GM12878 (cell line): ENCODE results near the gene CRNKL1. TPM values are rescaled to one million over a fixed set of nuclear protein-coding genes. Genes with fewer than 3 reads are reported as not detected.

Experiments used
- ATAC-seq: fragments of 200-7000 bp; cut with Tn5 transposase; 3 replicates; pipeline ENCODE4 v1.9.1; 2020; ENCODE audit warnings: mild to moderate bottlenecking, moderate library complexity
- BruUV-seq: library from RNA; stranded (reverse); fragments of 400-500 nt; replicated peaks from 2 replicates; lab custom pipeline; 2021; lab: Mats Ljungman, UMichigan
- CTCF ChIA-PET: fragments of 300-600 bp; sonication (Branson Sonifier 250); formaldehyde crosslinking; extraction: SDS; loops from one replicate; lab custom pipeline; 2021; ENCODE audit warnings: inconsistent platforms; lab: Yijun Ruan, JAX
- POLR2A ChIA-PET: fragments of 350-600 bp; formaldehyde crosslinking; extraction: SDS; loops from one replicate; lab custom pipeline; 2021; ENCODE audit warnings: inconsistent platforms; lab: Charles Lee
- RAD21 ChIA-PET: fragments of 300-600 bp; sonication (Branson Sonifier 250); formaldehyde crosslinking; loops from one replicate; lab custom pipeline; 2023; ENCODE audit warnings: antibody characterized with exemption; ENCODE audit not compliant: unreplicated experiment; lab: Charles Lee
- SMC1A ChIA-PET: fragments of 300-600 bp; sonication (Branson Sonifier 250); formaldehyde crosslinking; loops from one replicate; lab custom pipeline; 2023; ENCODE audit not compliant: unreplicated experiment, uncharacterized antibody; lab: Charles Lee
- DNase-seq: peaks from one replicate; pipeline ENCODE4 v3.0.0-alpha.2; 2011; ENCODE audit warnings: low read depth, low spot score
- FAIRE-seq: peaks from 3 replicates; lab custom pipeline; 2011; peaks lifted over from hg19 to GRCh38; lab: Jason Lieb, UNC
- H2AFZ ChIP-seq: 2 replicates; pipeline ENCODE4 v1.6.0; 2011; ENCODE audit warnings: low read depth, low read length, control low read depth; ENCODE audit not compliant: control insufficient read depth
- H3K27ac ChIP-seq: 2 replicates; pipeline ENCODE4 v1.5.1; 2011; ENCODE audit warnings: control low read depth; ENCODE audit not compliant: control insufficient read depth, insufficient read depth
- H3K27me3 ChIP-seq, 2 experiments: replicated peaks in 1 of 2; 2 replicates each; pipeline versions ENCODE4 v1.6.0 to v1.6.1; 2011; ENCODE audit warnings: low read length in 1 of 2; ENCODE audit not compliant: control insufficient read depth in 2 of 2, insufficient read depth in 2 of 2
- H3K36me3 ChIP-seq, 2 experiments: 2 replicates each; pipeline ENCODE4 v1.5.1; 2011; ENCODE audit warnings: low read length in 1 of 2; ENCODE audit not compliant: control insufficient read depth in 2 of 2, insufficient read depth in 2 of 2
- H3K4me1 ChIP-seq: 2 replicates; pipeline ENCODE4 v1.6.1; 2011; ENCODE audit warnings: mild to moderate bottlenecking, low read length, moderate library complexity, mixed read lengths; ENCODE audit not compliant: control insufficient read depth, insufficient read depth
- H3K4me2 ChIP-seq: 2 replicates; pipeline ENCODE4 v1.6.0; 2011; ENCODE audit warnings: control low read depth; ENCODE audit not compliant: control insufficient read depth, insufficient read depth
- H3K4me3 ChIP-seq: fragments of 200-600 bp; sonication (generic); 2 replicates; pipeline ENCODE4 v1.5.1; 2016
- H3K79me2 ChIP-seq: 2 replicates; pipeline ENCODE4 v1.6.0; 2011; ENCODE audit warnings: low read length; ENCODE audit not compliant: control insufficient read depth, insufficient read depth
- H3K9ac ChIP-seq: 2 replicates; pipeline ENCODE4 v1.8.0; 2011; ENCODE audit warnings: low read length, control low read depth, mixed read lengths; ENCODE audit not compliant: control insufficient read depth, insufficient read depth
- H3K9me3 ChIP-seq: replicated peaks from 3 replicates; pipeline ENCODE4 v1.5.1; 2011; ENCODE audit warnings: mild to moderate bottlenecking, low read length; ENCODE audit not compliant: control insufficient read depth, insufficient read depth
- H4K20me1 ChIP-seq: 2 replicates; pipeline ENCODE4 v1.6.0; 2011; ENCODE audit not compliant: control insufficient read depth, insufficient read depth
- HDAC2 ChIP-seq: fragments of 200-600 bp; sonication (generic); IDR thresholded peaks from 2 replicates; pipeline ENCODE4 v1.6.1; 2017
- IRF4 ChIP-seq: IDR thresholded peaks from 2 replicates; pipeline ENCODE4 v1.6.1; 2011; ENCODE audit warnings: low read depth, low read length
- KDM1A ChIP-seq: fragments of 200-600 bp; sonication (generic); IDR thresholded peaks from 2 replicates; pipeline ENCODE4 v1.6.1; 2016; ENCODE audit warnings: borderline replicate concordance
- PAX5 ChIP-seq: IDR thresholded peaks from 2 replicates; pipeline ENCODE4 v1.6.1; 2011; ENCODE audit warnings: low read depth, low read length, borderline replicate concordance
- RAD21 ChIP-seq: IDR thresholded peaks from 2 replicates; pipeline ENCODE4 v1.6.1; 2011; ENCODE audit warnings: mild to moderate bottlenecking, low read depth, low read length, moderate library complexity; ENCODE audit not compliant: insufficient read depth
- RB1 ChIP-seq: fragments of 450-650 bp; formaldehyde crosslinking; IDR thresholded peaks from 2 replicates; pipeline ENCODE4 v1.6.1; 2017; ENCODE audit warnings: mild to moderate bottlenecking, borderline replicate concordance
- RFX5 ChIP-seq: IDR thresholded peaks from 2 replicates; pipeline ENCODE4 v1.6.1; 2011; ENCODE audit warnings: low read depth, low read length, improper control_type of control experiment
- RUNX3 ChIP-seq: IDR thresholded peaks from 2 replicates; pipeline ENCODE4 v1.6.1; 2012; ENCODE audit warnings: low read length, inconsistent platforms
- SMAD1 ChIP-seq: fragments of 450-650 bp; IDR thresholded peaks from 2 replicates; pipeline ENCODE4 v1.6.1; 2018; ENCODE audit warnings: mild to moderate bottlenecking, low read depth; ENCODE audit not compliant: partially characterized antibody
- TCF3 ChIP-seq: IDR thresholded peaks from 2 replicates; pipeline ENCODE4 v1.6.1; 2012; ENCODE audit warnings: low read depth, mild to moderate bottlenecking, low read length, borderline replicate concordance; ENCODE audit not compliant: insufficient read depth
- YBX1 ChIP-seq: fragments of 450-650 bp; IDR thresholded peaks from 2 replicates; pipeline ENCODE4 v1.6.1; 2016; ENCODE audit warnings: antibody characterized with exemption
- WGBS: methylation state at CpG from one replicate; pipeline ENCODE4 v1.1.6; 2016; ENCODE audit warnings: low lambda C conversion rate; ENCODE audit not compliant: insufficient replicate concordance, insufficient coverage; ENCODE audit errors: missing lambda C conversion rate; 5-methylcytosine and 5-hydroxymethylcytosine counted together
- in situ Hi-C: fragments of 300-500 bp; cut with MboI; formaldehyde crosslinking; loops from 9 replicates; pipeline ENCODE4 v1.14.3; 2018; ENCODE audit warnings: mixed read lengths
- intact Hi-C: fragments of 100-400 bp; cut with micrococcal nuclease; formaldehyde crosslinking; loops from one replicate; pipeline ENCODE4 v1.14.2; 2022; ENCODE audit not compliant: unreplicated experiment
- polyA plus RNA-seq, 11 experiments: library from polyadenylated mRNA; depleted of rRNA in 4 of 11; unstranded in 6 of 11; stranded (reverse) in 5 of 11; fragments of >200 nt; fragmentation: Nextera tagmentation in 4 of 11; fragmentation: Illumina TruSeq in 1 of 11; extraction: Ambion mirVana in 4 of 11; extraction: Trizol in 1 of 11; gene quantifications; 1 replicate in 1 of 11; 2 replicates in 10 of 11; pipeline versions ENCODE4 v1.2.1 to v1.2.3, GENCODE V29; 2011 to 2016; ENCODE audit warnings: inconsistent platforms in 2 of 11, missing spikeins in 2 of 11, low read depth in 1 of 11
- total RNA-seq, 4 experiments: library from RNA; depleted of rRNA in 3 of 4; stranded (reverse); fragments of >200 nt in 3 of 4; fragmentation: Illumina TruSeq in 1 of 4; extraction: Trizol in 1 of 4; gene quantifications; 2 replicates each; pipeline versions ENCODE4 v1.2.1 to v1.2.3, GENCODE V29; 2013 to 2021
- TF ChIP-seq, protein P1 (sequence below): fragments of 450-650 bp; IDR thresholded peaks from 2 replicates; pipeline ENCODE4 v1.6.1; 2016; ENCODE audit warnings: mild to moderate bottlenecking
- TF ChIP-seq, protein P2 (sequence below): IDR thresholded peaks from 2 replicates; pipeline ENCODE4 v1.6.1; 2011; ENCODE audit warnings: low read depth, low read length, improper control_type of control experiment, borderline replicate concordance
- TF ChIP-seq, protein P3 (sequence below): fragments of 150-350 bp; IDR thresholded peaks from 2 replicates; pipeline ENCODE4 v1.6.1; 2014; ENCODE audit warnings: mild to moderate bottlenecking, low read depth, low read length
- TF ChIP-seq, protein P4 (sequence below): IDR thresholded peaks from 2 replicates; pipeline ENCODE4 v1.6.1; 2012; ENCODE audit warnings: mild to moderate bottlenecking, low read depth, low read length

The CRNKL1 gene
- total and polyA plus RNA-seq, 10 of the 15 experiments (the other 5 are each of a cell fraction or from before 2014, with no cell fraction given): 9.5 to 28.4 (median 17.5) TPM

DNA sequence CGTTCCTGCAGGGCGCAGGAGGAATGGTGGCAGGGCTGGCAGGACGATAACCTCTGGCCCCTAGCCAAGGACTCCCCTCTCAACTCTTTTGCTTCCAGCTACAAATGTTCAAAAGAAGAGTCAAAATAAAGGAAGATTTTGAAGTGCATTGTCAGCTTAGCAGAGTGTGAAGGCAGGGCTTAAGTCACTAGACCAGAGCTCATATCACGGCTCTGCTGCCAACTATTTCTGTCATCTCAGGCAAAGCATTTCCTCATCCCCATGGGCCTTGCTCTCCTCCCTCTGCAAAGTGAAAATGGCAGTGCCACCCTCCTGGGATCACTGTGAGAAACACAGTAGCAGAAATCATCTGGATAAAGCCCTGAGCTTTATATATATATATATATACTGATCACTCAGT lies 36.8 kb upstream of the CRNKL1 start:
- FAIRE-seq: no peak
- in situ Hi-C loops: no loop called here
- H4K20me1 ChIP-seq: no peaks in the 10 kb centered on the region
- no peaks in the 10 kb centered on the region; a peak in 2 of 4 replicates for H3K27me3 ChIP-seq
- ChIA-PET RAD21 (interaction anchor here (1.4 to 2.4 kb wide), 2 partner anchors 148 to 505 kb away, joined by 3 to 7 read pairs; no protein-coding TSS in a partner anchor), SMC1A (interaction anchor here (0.8 to 1.2 kb wide), 2 partner anchors 148 to 151 kb away, joined by 3 to 4 read pairs; no protein-coding TSS in a partner anchor), CTCF (interaction anchor here (1.0 to 1.6 kb wide), 4 partner anchors 8 to 505 kb away, joined by 3 to 6 read pairs (median 4); no protein-coding TSS in a partner anchor), POLR2A (no interaction called here)
- no peak for ATAC-seq
- no peak overlapping the region for H3K9ac ChIP-seq
- H3K36me3 ChIP-seq: no peaks in the 10 kb centered on the region
- intact Hi-C loops: loop anchor here (10.0 kb wide), 2 partner anchors 276 to 506 kb away; partner anchors contain the start of gene INSM1
- DNase-seq: no peak
- WGBS: 44% methylated on average over 4 of the region's 4 CpGs
- H3K4me2 ChIP-seq: no peak overlapping the region
- no peak overlapping the region for H3K27ac ChIP-seq
- no peaks in the 10 kb centered on the region for H3K79me2 ChIP-seq
- no TSS peak for BruUV-seq
- no peaks in the 10 kb centered on the region for H3K4me1 ChIP-seq
- H3K4me3 ChIP-seq: no peak overlapping the region
- H2AFZ ChIP-seq: no peak overlapping the region
- H3K9me3 ChIP-seq: no peaks in the 10 kb centered on the region
- TF ChIP-seq RAD21: no peak
- TF ChIP-seq IRF4: no peak
- TF ChIP-seq RB1: no peak
- TF ChIP-seq, protein P1, sequence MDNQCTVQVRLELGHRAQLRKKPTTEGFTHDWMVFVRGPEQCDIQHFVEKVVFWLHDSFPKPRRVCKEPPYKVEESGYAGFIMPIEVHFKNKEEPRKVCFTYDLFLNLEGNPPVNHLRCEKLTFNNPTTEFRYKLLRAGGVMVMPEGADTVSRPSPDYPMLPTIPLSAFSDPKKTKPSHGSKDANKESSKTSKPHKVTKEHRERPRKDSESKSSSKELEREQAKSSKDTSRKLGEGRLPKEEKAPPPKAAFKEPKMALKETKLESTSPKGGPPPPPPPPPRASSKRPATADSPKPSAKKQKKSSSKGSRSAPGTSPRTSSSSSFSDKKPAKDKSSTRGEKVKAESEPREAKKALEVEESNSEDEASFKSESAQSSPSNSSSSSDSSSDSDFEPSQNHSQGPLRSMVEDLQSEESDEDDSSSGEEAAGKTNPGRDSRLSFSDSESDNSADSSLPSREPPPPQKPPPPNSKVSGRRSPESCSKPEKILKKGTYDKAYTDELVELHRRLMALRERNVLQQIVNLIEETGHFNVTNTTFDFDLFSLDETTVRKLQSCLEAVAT: no peak
- TF ChIP-seq, protein P2, sequence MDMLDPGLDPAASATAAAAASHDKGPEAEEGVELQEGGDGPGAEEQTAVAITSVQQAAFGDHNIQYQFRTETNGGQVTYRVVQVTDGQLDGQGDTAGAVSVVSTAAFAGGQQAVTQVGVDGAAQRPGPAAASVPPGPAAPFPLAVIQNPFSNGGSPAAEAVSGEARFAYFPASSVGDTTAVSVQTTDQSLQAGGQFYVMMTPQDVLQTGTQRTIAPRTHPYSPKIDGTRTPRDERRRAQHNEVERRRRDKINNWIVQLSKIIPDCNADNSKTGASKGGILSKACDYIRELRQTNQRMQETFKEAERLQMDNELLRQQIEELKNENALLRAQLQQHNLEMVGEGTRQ: no peak
- no peak for TF ChIP-seq TCF3
- TF ChIP-seq RUNX3: no peak
- TF ChIP-seq RFX5: no peak
- TF ChIP-seq, protein P3, sequence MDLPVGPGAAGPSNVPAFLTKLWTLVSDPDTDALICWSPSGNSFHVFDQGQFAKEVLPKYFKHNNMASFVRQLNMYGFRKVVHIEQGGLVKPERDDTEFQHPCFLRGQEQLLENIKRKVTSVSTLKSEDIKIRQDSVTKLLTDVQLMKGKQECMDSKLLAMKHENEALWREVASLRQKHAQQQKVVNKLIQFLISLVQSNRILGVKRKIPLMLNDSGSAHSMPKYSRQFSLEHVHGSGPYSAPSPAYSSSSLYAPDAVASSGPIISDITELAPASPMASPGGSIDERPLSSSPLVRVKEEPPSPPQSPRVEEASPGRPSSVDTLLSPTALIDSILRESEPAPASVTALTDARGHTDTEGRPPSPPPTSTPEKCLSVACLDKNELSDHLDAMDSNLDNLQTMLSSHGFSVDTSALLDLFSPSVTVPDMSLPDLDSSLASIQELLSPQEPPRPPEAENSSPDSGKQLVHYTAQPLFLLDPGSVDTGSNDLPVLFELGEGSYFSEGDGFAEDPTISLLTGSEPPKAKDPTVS: no peak
- TF ChIP-seq PAX5: no peak
- no peak for TF ChIP-seq SMAD1
- TF ChIP-seq HDAC2: no peak
- TF ChIP-seq KDM1A: no peak
- TF ChIP-seq, protein P4, sequence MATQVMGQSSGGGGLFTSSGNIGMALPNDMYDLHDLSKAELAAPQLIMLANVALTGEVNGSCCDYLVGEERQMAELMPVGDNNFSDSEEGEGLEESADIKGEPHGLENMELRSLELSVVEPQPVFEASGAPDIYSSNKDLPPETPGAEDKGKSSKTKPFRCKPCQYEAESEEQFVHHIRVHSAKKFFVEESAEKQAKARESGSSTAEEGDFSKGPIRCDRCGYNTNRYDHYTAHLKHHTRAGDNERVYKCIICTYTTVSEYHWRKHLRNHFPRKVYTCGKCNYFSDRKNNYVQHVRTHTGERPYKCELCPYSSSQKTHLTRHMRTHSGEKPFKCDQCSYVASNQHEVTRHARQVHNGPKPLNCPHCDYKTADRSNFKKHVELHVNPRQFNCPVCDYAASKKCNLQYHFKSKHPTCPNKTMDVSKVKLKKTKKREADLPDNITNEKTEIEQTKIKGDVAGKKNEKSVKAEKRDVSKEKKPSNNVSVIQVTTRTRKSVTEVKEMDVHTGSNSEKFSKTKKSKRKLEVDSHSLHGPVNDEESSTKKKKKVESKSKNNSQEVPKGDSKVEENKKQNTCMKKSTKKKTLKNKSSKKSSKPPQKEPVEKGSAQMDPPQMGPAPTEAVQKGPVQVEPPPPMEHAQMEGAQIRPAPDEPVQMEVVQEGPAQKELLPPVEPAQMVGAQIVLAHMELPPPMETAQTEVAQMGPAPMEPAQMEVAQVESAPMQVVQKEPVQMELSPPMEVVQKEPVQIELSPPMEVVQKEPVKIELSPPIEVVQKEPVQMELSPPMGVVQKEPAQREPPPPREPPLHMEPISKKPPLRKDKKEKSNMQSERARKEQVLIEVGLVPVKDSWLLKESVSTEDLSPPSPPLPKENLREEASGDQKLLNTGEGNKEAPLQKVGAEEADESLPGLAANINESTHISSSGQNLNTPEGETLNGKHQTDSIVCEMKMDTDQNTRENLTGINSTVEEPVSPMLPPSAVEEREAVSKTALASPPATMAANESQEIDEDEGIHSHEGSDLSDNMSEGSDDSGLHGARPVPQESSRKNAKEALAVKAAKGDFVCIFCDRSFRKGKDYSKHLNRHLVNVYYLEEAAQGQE: no peak
- TF ChIP-seq YBX1: no peak
